Endothelial cell of coronary artery (primary cell): ENCODE data around the gene RNF212B. TPM values are rescaled to one million over a fixed set of nuclear protein-coding genes. Genes with fewer than 3 reads are reported as not detected.

Experiments
- total RNA-seq: library from RNA; depleted of rRNA; stranded (reverse); fragments of >200 nt; gene quantifications from 2 replicates; pipeline ENCODE4 v1.2.3, GENCODE V29; 2014

RNF212B gene, protein sequence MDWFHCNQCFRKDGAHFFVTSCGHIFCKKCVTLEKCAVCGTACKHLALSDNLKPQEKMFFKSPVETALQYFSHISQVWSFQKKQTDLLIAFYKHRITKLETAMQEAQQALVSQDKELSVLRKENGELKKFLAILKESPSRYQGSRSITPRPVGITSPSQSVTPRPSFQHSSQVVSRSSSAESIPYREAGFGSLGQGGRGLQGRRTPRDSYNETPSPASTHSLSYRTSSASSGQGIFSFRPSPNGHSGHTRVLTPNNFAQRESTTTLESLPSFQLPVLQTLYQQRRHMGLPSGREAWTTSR
- not detected in 2 replicates for total RNA-seq

DNA sequence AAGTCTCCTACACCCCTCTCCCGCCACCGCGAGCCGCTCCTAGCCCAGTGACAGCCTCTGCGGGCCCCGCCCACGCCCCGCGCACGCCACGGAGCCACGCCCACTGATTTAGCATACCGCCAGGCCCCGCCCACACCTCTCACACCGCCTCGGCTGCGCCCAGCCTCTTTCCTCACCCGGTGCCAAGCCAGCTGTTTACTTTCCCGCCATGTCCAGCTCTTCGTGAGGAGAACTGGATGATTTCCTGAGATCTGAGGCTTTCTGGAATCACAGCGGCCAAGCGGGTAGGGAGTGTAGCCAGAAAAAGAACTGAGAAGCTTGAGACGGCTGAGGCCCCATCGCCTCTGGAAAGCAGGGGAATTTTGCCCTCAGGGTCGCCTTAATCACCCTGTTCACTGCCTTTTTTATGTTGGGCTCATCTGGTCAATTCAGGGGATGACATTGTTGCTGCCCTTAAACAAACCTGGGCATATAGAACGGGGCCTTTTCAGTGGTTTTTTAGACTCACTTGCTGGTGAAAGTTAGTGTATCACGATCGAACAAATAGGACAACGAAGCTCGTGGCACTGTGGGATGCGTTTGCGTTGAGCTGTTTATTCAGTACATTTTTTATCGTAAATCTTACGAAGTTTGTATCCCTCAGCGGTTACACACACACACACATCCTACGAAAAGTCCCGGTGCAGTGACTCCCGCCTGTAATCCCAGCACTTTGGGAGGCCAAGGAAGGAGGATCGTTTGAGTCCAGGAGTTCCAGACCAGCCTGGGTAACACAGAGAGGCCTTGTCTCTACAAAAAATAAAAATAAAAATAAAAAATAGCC, at the start of gene RNF212B:
RNF212B (plus strand) TSS at position 165 of the 823 bp plus-strand sequence. CDS start 2,410 bp downstream, outside the sequence.

GRCh38 chr14:23286020-23286901, 48.5 kb downstream of the RNF212B start, which contains the start of gene HOMEZ:
TSS of gene HOMEZ (minus strand) at chr14:23286132. CDS start at chr14:23285952, 180 bp downstream.

GRCh38 chr14:23302290-23303225, 64.8 kb downstream of the RNF212B start, which contains the start of gene PPP1R3E:
TSS of gene PPP1R3E (minus strand) at chr14:23302859. CDS start at chr14:23302576, 283 bp downstream.

GRCh38 chr14:23306412-23307145, 68.8 kb downstream of the RNF212B start, which contains the start of gene BCL2L2:
TSS of gene BCL2L2 (plus strand) at chr14:23306833. CDS start at chr14:23307768, 935 bp downstream.

DNA sequence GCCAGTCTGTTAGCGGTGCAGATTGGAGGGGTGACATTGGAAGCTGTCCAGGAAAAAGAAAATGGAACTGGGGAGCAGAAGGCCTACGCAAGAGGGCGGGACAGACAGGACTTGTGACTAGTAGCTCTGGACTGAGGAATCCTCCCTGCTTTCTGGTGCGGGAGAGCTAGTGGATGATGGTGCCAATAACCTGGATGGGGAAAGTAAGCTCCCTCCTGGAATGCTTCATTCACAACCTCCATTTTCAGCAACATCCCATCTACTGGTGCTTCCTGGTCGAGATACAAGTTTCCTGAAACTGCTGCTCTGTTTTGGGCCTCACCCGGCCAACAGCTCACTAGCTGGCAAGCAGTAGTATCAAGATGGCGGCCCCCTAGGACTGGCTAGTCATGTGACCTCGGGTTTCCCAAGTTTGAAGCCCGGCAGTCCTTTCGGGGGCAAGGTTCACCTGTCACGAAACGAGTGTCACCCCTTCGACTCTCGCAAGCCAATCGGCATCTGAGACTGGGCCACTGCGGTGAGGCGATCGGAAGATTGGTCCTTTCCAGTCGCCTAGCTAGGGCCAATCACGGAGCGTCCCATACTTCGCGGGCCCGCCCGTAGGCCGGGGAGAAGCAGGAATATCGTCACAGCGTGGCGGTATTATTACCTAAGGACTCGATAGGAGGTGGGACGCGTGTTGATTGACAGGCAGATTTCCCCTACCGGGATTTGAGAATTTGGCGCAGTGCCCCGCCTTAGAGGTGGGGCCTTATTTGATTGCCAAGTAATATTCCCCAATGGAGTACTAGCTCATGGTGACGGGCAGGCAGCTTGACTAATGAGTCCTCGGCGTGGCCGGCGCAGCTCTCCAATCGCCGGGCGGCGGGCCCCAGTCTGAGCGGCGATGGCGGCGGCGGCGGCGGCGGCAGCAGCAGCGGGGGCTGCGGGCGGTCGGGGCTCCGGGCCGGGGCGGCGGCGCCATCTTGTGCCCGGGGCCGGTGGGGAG, 83.1 kb downstream of the RNF212B start, which contains the start of gene PABPN1:
PABPN1 (plus strand) TSS at position 874 of the 988 bp plus-strand sequence; CDS start at position 887, 13 bp downstream.

Other genes starting within 250 kb of the RNF212B start
- 4.9 and 5.3 TPM in 2 replicates for gene C14orf93, start 227.8 kb upstream of the RNF212B start, total RNA-seq
- gene PSMB5, start 203.0 kb upstream of the RNF212B start, total RNA-seq, result 258 and 313 TPM in 2 replicates
- gene PSMB11, start 195.7 kb upstream of the RNF212B start, total RNA-seq, result not detected in 2 replicates
- gene CDH24, start 180.4 kb upstream of the RNF212B start, total RNA-seq, result 13.9 and 15.7 TPM in 2 replicates
- gene ACIN1, start 142.8 kb upstream of the RNF212B start, total RNA-seq, result 83.1 and 91.2 TPM in 2 replicates
- gene C14orf119, start 142.4 kb upstream of the RNF212B start, total RNA-seq, result 57.6 and 64.3 TPM in 2 replicates
- not detected in 2 replicates for gene CIROP, start 132.9 kb upstream of the RNF212B start, total RNA-seq
- not detected in 2 replicates for gene CEBPE, start 118.7 kb upstream of the RNF212B start, total RNA-seq
- gene SLC7A8, start 54.3 kb upstream of the RNF212B start, total RNA-seq, result 0.63 TPM in 1 of 2 replicates, not detected in the other
- gene HOMEZ, start 48.2 kb downstream of the RNF212B start, total RNA-seq, result 3.3 and 4.0 TPM in 2 replicates
- gene PPP1R3E, start 64.9 kb downstream of the RNF212B start, total RNA-seq, result 1.3 and 1.9 TPM in 2 replicates
- 12.1 and 14.6 TPM in 2 replicates for gene BCL2L2, start 68.9 kb downstream of the RNF212B start, total RNA-seq
- gene PABPN1, start 83.5 kb downstream of the RNF212B start, total RNA-seq, result 83.3 and 103 TPM in 2 replicates
- gene SLC22A17, start 115.0 kb downstream of the RNF212B start, total RNA-seq, result 1.1 and 8.5 TPM in 2 replicates
- gene EFS, start 127.2 kb downstream of the RNF212B start, total RNA-seq, result 0.94 TPM in 1 of 2 replicates, not detected in the other
- not detected in 2 replicates for gene IL25, start 134.9 kb downstream of the RNF212B start, total RNA-seq
- gene CMTM5, start 139.1 kb downstream of the RNF212B start, total RNA-seq, result not detected in 2 replicates
- not detected in 2 replicates for gene MYH6, start 170.3 kb downstream of the RNF212B start, total RNA-seq
- not detected in 2 replicates for gene MYH7, start 197.7 kb downstream of the RNF212B start, total RNA-seq
- 56.5 and 56.8 TPM in 2 replicates for gene NGDN, start 231.8 kb downstream of the RNF212B start, total RNA-seq